ENCODE results near the gene CNTNAP2. TPM values are rescaled to one million over a fixed set of nuclear protein-coding genes. Genes with fewer than 3 reads are reported as not detected.

The CNTNAP2 gene
- total and polyA plus RNA-seq, 4 donors: 0.14 to 2.3 (median 1.1) TPM

- Histone ChIP-seq H3K9me3 (ENCODE audit: control insufficient read depth in 4 of 4, low read length in 3 of 4) (no peaks in the 10 kb centered on the region), H3K4me1 (ENCODE audit: control insufficient read depth in 4 of 4, insufficient read depth in 4 of 4, low read length in 3 of 4) (no peaks in the 10 kb centered on the region), H3K27me3 (ENCODE audit: control insufficient read depth in 4 of 4, insufficient read depth in 4 of 4, low read length in 3 of 4) (no peaks in the 10 kb centered on the region), H3K9ac (ENCODE audit: low read depth in 1 of 2, low read length in 2 of 2) (no peak overlapping the region), H3K27ac (ENCODE audit: low read depth in 1 of 2, low read length in 2 of 2) (no peak overlapping the region), H3K4me3 (ENCODE audit: low read depth in 1 of 3, low read length in 3 of 3) (no peak overlapping the region), H3K36me3 (ENCODE audit: control insufficient read depth in 4 of 4, insufficient read depth in 3 of 4, low read depth in 1 of 4, low read length in 3 of 4) (no peaks in the 10 kb centered on the region)
- TF ChIP-seq MAX (IDR thresholded peaks at IDR 0.05): no peak
- TF ChIP-seq YY1 (IDR thresholded peaks at IDR 0.05): no peak
- no peak for TF ChIP-seq ATF3 (IDR thresholded peaks at IDR 0.05)
- 87% methylated on average over 1 of the region's 1 CpG for WGBS
- DNase-seq (ENCODE audit: low spot score): no peak
Observed at GRCh38 chr7:146878901-146879300, 762.3 kb downstream of the CNTNAP2 start.

GRCh38 chr7:146885231-146885630 is 768.6 kb downstream of the CNTNAP2 start:
- Histone ChIP-seq H3K9me3 (ENCODE audit: control insufficient read depth in 4 of 4, low read length in 3 of 4) (no peaks in the 10 kb centered on the region), H3K4me1 (ENCODE audit: control insufficient read depth in 4 of 4, insufficient read depth in 4 of 4, low read length in 3 of 4) (no peaks in the 10 kb centered on the region), H3K27me3 (ENCODE audit: control insufficient read depth in 4 of 4, insufficient read depth in 4 of 4, low read length in 3 of 4) (no peaks in the 10 kb centered on the region), H3K36me3 (ENCODE audit: control insufficient read depth in 4 of 4, insufficient read depth in 3 of 4, low read depth in 1 of 4, low read length in 3 of 4) (no peaks in the 10 kb centered on the region), H3K9ac (ENCODE audit: low read depth in 1 of 2, low read length in 2 of 2) (no peak overlapping the region), H3K4me3 (ENCODE audit: low read depth in 1 of 3, low read length in 3 of 3) (no peak overlapping the region), H3K27ac (ENCODE audit: low read depth in 1 of 2, low read length in 2 of 2) (no peak overlapping the region)
- TF ChIP-seq ATF3 (IDR thresholded peaks at IDR 0.05) (no peak), CTCF (IDR thresholded peaks at IDR 0.05; ENCODE audit: low read depth, low read length, missing input control) (no peak), FOXA2 (IDR thresholded peaks at IDR 0.05) (no peak), YY1 (IDR thresholded peaks at IDR 0.05) (no peak), HNF4G (IDR thresholded peaks at IDR 0.05) (no peak), RXRA (IDR thresholded peaks at IDR 0.05) (no peak), MAX (IDR thresholded peaks at IDR 0.05) (no peak), EGR1 (IDR thresholded peaks at IDR 0.05; ENCODE audit: low read depth in 2 of 2) (no peak), JUND (IDR thresholded peaks at IDR 0.05) (no peak), FOXA1 (IDR thresholded peaks at IDR 0.05) (no peak)
- no peak for DNase-seq (ENCODE audit: low spot score)
- 40% methylated on average over 2 of the region's 2 CpGs for WGBS

- H3K4me1 ChIP-seq (ENCODE audit: control insufficient read depth in 4 of 4, insufficient read depth in 4 of 4, low read length in 3 of 4): no peaks in the 10 kb centered on the region
- H3K36me3 ChIP-seq (ENCODE audit: control insufficient read depth in 4 of 4, insufficient read depth in 3 of 4, low read depth in 1 of 4, low read length in 3 of 4): no peaks in the 10 kb centered on the region
- H3K9me3 ChIP-seq (ENCODE audit: control insufficient read depth in 4 of 4, low read length in 3 of 4): no peaks in the 10 kb centered on the region
- 67% methylated on average over 6 of the region's 6 CpGs for WGBS
- H3K9ac ChIP-seq (ENCODE audit: low read depth in 1 of 2, low read length in 2 of 2): no peak overlapping the region
- no peak overlapping the region for H3K27ac ChIP-seq (ENCODE audit: low read depth in 1 of 2, low read length in 2 of 2)
- H3K27me3 ChIP-seq (ENCODE audit: control insufficient read depth in 4 of 4, insufficient read depth in 4 of 4, low read length in 3 of 4): no peaks in the 10 kb centered on the region
- DNase-seq (ENCODE audit: low spot score): no peak
- H3K4me3 ChIP-seq (ENCODE audit: low read depth in 1 of 3, low read length in 3 of 3): no peak overlapping the region
- no peak for TF ChIP-seq EGR1 (IDR thresholded peaks at IDR 0.05; ENCODE audit: low read depth in 2 of 2)
- TF ChIP-seq JUND (IDR thresholded peaks at IDR 0.05): no peak
- no peak for TF ChIP-seq HNF4G (IDR thresholded peaks at IDR 0.05)
- no peak for TF ChIP-seq RXRA (IDR thresholded peaks at IDR 0.05)
- TF ChIP-seq MAX (IDR thresholded peaks at IDR 0.05): no peak
- no peak for TF ChIP-seq HNF4A (conservative IDR thresholded peaks at IDR 0.05)
- no peak for TF ChIP-seq ATF3 (IDR thresholded peaks at IDR 0.05)
- no peak for TF ChIP-seq YY1 (IDR thresholded peaks at IDR 0.05)
- TF ChIP-seq NR2F2 (IDR thresholded peaks at IDR 0.05): no peak
- TF ChIP-seq FOXA1 (IDR thresholded peaks at IDR 0.05): no peak
- no peak for TF ChIP-seq REST (IDR thresholded peaks at IDR 0.05)
- no peak for TF ChIP-seq ZBTB33 (IDR thresholded peaks at IDR 0.05)
- no peak for TF ChIP-seq RAD21 (IDR thresholded peaks at IDR 0.05)
- no peak for TF ChIP-seq FOXA2 (IDR thresholded peaks at IDR 0.05)
- no peak for TF ChIP-seq GABPA (IDR thresholded peaks at IDR 0.05 in 1 of 2, conservative IDR thresholded peaks at IDR 0.05 in 1 of 2)
Observed at GRCh38 chr7:146889806-146890555, 773.4 kb downstream of the CNTNAP2 start.
